Muscle layer of duodenum (tissue), 2 donors: ENCODE data around the gene XPOT.

Source experiments
- H3K27ac ChIP-seq: one replicate; pipeline ENCODE4 v1.7.0; 2013; ENCODE audit warnings: mild to moderate bottlenecking, low read length
- H3K27me3 ChIP-seq: one replicate; pipeline ENCODE4 v1.7.0; 2013; ENCODE audit warnings: low read depth, mild to moderate bottlenecking, control low read depth, low read length
- H3K36me3 ChIP-seq, 2 donors: one replicate each; pipeline ENCODE4 v1.7.0; 2013; ENCODE audit warnings: low read length in 2 of 2, control low read depth in 1 of 2, mild to moderate bottlenecking in 1 of 2; ENCODE audit not compliant: insufficient read depth in 2 of 2, control insufficient read depth in 1 of 2
- H3K4me1 ChIP-seq, 2 donors: one replicate each; pipeline ENCODE4 v1.7.0; 2013; ENCODE audit warnings: low read length in 2 of 2, mild to moderate bottlenecking in 2 of 2, control low read depth in 1 of 2, moderate library complexity in 1 of 2; ENCODE audit not compliant: insufficient read depth in 2 of 2, control insufficient read depth in 1 of 2
- H3K4me3 ChIP-seq, 2 donors: one replicate each; pipeline ENCODE4 v1.7.0; 2013; ENCODE audit warnings: low read length in 2 of 2, low read depth in 1 of 2, mild to moderate bottlenecking in 1 of 2
- H3K9me3 ChIP-seq, 2 donors: one replicate each; pipeline ENCODE4 v1.7.0; 2013; ENCODE audit warnings: low read length in 2 of 2, control low read depth in 1 of 2, mild to moderate bottlenecking in 1 of 2; ENCODE audit not compliant: control insufficient read depth in 1 of 2
- donor health status: healthy.

Gene XPOT

GRCh38 chr12:64427988-64428387, 23.8 kb downstream of the XPOT start:
- H3K36me3 ChIP-seq = peaks cover 63 to 83% of the 10 kb centered on the region in 2 donors
- no peaks in the 10 kb centered on the region for H3K27me3 ChIP-seq
- H3K27ac ChIP-seq = no peak overlapping the region
- H3K4me1 ChIP-seq = no peaks in the 10 kb centered on the region
- no peak overlapping the region for H3K4me3 ChIP-seq
- no peaks in the 10 kb centered on the region for H3K9me3 ChIP-seq

DNA sequence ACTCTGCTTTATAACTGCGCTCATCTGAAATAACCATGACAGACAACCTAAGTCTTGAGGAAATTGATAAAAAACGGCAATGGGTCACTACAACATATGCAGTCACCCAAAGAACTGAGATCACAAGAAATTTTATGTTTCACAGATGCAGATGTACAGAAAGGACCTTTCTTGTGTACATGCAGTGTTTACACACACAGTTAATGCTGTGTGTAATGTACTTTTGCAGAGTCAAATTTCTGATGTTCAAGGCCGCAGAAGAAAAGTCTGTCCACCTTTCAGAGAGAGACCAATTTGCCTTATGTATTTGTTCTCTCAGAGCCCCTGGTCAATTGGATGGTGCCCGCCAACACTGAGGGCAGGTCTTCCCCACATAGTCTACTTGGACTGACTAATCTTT, 24.8 kb downstream of the XPOT start:
- no peak overlapping the region for H3K4me3 ChIP-seq
- H3K27ac ChIP-seq = no peak overlapping the region
- no peaks in the 10 kb centered on the region for H3K27me3 ChIP-seq
- peaks cover 62 to 84% of the 10 kb centered on the region in 2 donors for H3K36me3 ChIP-seq
- no peaks in the 10 kb centered on the region for H3K4me1 ChIP-seq
- H3K9me3 ChIP-seq = no peaks in the 10 kb centered on the region

- Histone ChIP-seq H3K4me3 (no peak overlapping the region), H3K9me3 (no peaks in the 10 kb centered on the region), H3K4me1 (no peaks in the 10 kb centered on the region), H3K27ac (no peak overlapping the region), H3K36me3 (peaks cover 63 to 85% of the 10 kb centered on the region in 2 donors), H3K27me3 (no peaks in the 10 kb centered on the region)
Observed at GRCh38 chr12:64430886-64431285, 26.7 kb downstream of the XPOT start.

GRCh38 chr12:64431791-64432190, 27.6 kb downstream of the XPOT start:
- Histone ChIP-seq H3K9me3 (no peaks in the 10 kb centered on the region), H3K27me3 (no peaks in the 10 kb centered on the region), H3K36me3 (peaks cover 61 to 87% of the 10 kb centered on the region in 2 donors), H3K4me1 (no peaks in the 10 kb centered on the region), H3K4me3 (no peak overlapping the region), H3K27ac (no peak overlapping the region)

DNA sequence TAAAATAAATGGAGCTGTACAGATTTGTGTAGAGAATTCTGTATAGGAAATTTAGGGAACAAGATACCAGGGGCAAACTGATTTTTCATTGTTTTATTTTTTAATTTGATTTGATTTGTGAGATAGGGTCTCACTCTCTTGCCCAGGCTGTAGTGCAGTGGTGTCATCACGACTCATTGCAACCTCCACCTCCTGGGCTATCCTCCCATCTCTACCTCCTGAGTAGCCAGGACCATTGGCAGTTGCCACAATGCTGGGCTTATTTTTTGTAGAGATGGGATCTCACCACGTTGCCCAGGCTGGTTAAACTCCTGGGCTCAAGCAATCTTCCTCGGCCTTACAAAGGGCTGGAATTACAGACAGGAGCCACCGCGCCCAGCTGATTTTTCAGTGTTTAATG, 29.7 kb downstream of the XPOT start:
- H3K36me3 ChIP-seq = peaks cover 64 to 82% of the 10 kb centered on the region in 2 donors
- no peaks in the 10 kb centered on the region for H3K27me3 ChIP-seq
- no peak overlapping the region for H3K27ac ChIP-seq
- no peaks in the 10 kb centered on the region for H3K9me3 ChIP-seq
- H3K4me3 ChIP-seq = no peak overlapping the region
- no peaks in the 10 kb centered on the region for H3K4me1 ChIP-seq

DNA sequence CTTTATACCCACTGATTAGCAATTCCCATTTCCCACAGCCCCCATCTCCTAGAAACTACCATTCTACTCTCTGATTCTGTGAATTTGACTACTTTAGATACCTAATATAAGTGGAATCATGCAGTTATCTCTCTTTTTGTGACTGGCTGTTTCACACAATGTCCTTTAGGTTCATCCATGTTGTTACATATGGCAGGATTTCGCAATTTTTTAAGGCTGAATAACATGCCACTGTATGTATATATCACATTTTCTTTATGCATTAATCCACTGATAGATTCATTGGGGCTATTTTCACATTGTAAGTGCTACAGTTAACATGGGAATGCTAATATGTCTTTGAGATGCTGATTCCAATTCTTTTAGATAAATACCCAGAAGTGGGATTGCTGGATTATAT, 35.9 kb downstream of the XPOT start:
- peaks cover 34 to 61% of the 10 kb centered on the region in 2 donors for H3K36me3 ChIP-seq
- no peak overlapping the region for H3K27ac ChIP-seq
- H3K9me3 ChIP-seq = no peaks in the 10 kb centered on the region
- no peaks in the 10 kb centered on the region for H3K4me1 ChIP-seq
- no peak overlapping the region for H3K4me3 ChIP-seq
- H3K27me3 ChIP-seq = no peaks in the 10 kb centered on the region

DNA sequence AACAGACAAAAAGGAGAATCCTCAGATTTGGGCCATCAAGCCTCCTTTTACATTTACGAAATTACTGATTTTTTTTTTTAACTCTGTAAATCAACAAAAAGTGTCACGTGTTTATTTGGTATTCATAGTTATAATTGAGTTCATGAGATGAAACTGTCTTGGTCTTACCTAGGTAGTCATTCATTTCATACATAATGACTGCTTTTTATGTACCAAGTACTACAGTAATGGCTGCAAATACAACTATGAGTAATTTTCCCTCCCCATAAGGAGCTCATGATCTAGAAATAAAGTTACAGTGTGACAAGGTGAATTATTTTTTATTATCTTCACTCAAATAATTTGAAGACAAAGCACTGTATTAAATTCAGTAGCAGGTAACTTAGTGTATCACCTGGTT, 41.3 kb downstream of the XPOT start:
- Histone ChIP-seq H3K9me3 (no peaks in the 10 kb centered on the region), H3K27ac (no peak overlapping the region), H3K36me3 (peaks cover 13 to 38% of the 10 kb centered on the region in 2 donors), H3K4me1 (peaks cover 0 to 3% of the 10 kb centered on the region in 2 donors), H3K4me3 (no peak overlapping the region), H3K27me3 (no peaks in the 10 kb centered on the region)

DNA sequence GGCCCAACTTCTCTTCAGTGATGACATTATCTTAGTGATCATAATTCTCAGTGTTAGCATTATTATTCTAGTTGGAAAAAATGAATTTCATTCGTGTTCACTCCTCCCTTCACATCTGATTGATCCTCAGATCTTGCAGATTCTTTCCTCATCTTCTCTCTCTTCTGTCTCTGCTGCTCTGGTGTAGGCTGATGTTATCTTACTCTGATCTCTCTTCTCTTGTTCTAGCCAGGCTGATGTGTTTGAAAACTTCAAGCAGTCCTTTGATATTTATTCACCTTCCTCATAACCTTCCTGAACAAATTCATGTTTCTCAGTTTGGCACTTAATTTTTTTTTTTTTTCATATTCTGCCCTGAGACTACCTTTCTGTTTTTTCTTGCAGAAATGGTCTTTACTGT, 42.1 kb downstream of the XPOT start:
- H3K36me3 ChIP-seq = peaks cover 13 to 31% of the 10 kb centered on the region in 2 donors
- H3K27me3 ChIP-seq = no peaks in the 10 kb centered on the region
- peaks cover 0 to 11% of the 10 kb centered on the region in 2 donors for H3K4me1 ChIP-seq
- no peak overlapping the region for H3K27ac ChIP-seq
- no peaks in the 10 kb centered on the region for H3K9me3 ChIP-seq
- no peak overlapping the region for H3K4me3 ChIP-seq

- no peaks in the 10 kb centered on the region for H3K27me3 ChIP-seq
- H3K9me3 ChIP-seq = no peaks in the 10 kb centered on the region
- no peak overlapping the region for H3K27ac ChIP-seq
- H3K4me1 ChIP-seq = peaks cover 0 to 15% of the 10 kb centered on the region in 2 donors
- H3K36me3 ChIP-seq = peaks cover 10 to 30% of the 10 kb centered on the region in 2 donors
- no peak overlapping the region for H3K4me3 ChIP-seq
Observed at GRCh38 chr12:64450057-64450640, 46.0 kb downstream of the XPOT start.

DNA sequence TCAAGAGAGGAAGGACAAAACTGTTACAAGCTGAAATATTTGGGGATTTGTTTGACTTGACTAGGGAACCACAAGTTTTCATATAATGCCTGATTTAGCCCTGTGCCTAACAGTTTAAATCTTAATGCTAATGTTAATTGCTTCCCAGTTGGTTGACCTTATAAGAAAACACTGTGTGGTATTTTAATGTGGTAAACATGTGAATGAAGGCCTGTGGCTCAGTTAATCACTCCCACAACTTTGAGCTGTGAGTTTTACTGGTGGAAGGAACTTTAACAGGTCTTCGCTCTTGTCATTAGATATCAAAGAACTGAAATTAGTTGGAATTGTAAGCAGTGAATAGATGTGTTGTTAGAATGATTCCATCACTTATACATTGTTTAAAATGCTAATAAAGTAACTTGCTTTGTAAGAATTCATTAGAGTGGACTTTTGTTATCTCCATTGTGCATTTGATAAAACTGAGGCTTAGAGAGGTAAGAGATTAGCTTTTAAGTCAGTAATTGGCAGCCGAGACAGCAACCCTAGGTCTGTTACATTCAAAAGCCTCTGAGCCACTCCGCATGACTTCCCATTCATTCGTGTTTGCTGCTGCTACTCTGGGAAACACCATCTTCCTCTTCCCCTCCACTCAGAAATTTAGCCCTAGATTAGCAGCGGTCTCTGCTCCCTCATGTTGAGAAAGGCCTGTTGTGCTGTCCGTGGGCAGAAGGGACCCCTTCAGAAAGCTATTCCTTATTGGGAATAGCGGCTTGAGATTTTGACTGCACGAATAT, 46.7 kb downstream of the XPOT start:
- Histone ChIP-seq H3K27ac (peak overlapping the region; percentile 99), H3K9me3 (no peaks in the 10 kb centered on the region), H3K4me3 (peak overlapping the region; percentile 81 to 92), H3K36me3 (peaks cover 4 to 24% of the 10 kb centered on the region in 2 donors), H3K27me3 (no peaks in the 10 kb centered on the region), H3K4me1 (peaks cover 0 to 15% of the 10 kb centered on the region in 2 donors)

DNA sequence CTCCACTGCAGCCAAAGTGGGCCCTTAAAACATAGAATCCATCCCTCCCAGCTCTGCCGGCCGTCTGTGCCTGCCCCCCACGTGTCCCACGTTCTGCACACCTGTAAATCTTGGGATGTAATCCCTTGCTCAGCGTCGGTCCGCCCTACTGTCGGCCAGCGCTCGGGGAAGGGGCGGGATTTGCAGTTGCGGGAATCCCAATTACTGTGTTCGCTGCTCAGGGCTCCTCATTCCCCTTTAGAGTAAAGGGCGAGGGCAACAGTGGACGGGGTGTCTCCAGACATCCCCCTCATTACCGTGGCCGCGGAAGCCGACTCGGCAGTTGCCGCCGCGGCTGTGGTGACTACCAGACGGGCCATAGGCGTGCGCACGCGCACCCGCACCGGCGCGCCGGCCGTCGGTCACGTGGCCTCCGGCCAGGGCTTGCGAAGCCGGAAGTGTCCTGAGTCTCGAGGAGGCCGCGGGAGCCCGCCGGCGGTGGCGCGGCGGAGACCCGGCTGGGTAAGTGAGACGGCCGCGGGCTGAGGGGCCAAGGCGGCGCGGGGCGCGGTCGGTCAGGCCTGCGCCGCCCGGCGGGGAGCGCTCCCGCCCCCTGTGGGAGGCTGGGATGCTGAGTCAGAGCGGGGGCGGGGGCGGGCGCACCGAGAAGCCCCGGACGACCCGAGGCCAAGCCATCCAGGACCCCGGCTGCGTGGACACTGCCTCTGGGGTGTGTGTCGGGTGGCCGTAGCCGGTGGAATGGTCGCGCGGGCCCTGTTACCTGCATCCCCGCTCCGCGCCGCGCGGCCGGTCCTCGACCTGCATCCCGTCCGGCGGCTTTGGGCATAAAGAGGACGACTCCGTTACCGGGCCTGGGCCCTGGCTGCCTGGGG, 47.7 kb downstream of the XPOT start, which contains the start of gene TBK1:
TBK1 (plus strand) TSS at position 434 of the 872 bp plus-strand sequence. CDS start 3,751 bp downstream, outside the sequence.
- Histone ChIP-seq H3K4me1 (peaks cover 0 to 15% of the 10 kb centered on the region in 2 donors), H3K9me3 (no peaks in the 10 kb centered on the region), H3K4me3 (peak within 1 kb of the TSS; percentile 81 to 92), H3K27ac (peak within 1 kb of the TSS; percentile 99), H3K27me3 (no peaks in the 10 kb centered on the region), H3K36me3 (peaks cover 4 to 21% of the 10 kb centered on the region in 2 donors)
